Measurements from ENCODE around the gene NAIF1.
A peak's percentile ranks its signal among the peaks of the same experiment; 100 is the strongest.
"Not testable (repeated sequence)": the region's sequence is repeated elsewhere in the genome, so short reads cannot be mapped to it uniquely, and the experiment has no call there.

NAIF1 gene

DNA sequence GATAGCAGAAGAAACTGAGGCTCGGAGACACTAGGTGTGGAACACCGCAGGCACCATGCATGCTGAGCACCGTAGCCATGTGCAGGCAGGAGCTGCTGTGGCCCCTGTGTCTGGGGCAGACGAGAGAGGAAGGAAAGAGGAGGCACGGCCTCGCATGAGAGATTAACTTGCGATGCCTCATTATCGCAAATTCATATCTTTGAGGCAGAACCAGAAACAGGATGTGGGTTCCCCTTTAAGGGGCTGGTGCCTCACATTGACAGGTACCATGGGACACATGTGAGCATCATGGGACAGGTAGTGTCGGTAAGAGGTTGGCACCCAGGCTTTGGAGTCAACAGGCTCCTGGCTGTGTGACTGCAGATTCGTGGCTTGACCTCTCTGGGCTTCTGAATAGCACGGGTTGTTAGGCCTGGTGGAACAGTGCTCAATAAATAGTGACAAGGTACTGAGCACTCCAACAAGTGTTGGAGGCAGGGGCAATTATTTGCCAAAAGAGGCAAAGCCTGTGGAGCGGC lies 40.8 kb downstream of the NAIF1 start:
- DNase-seq (ENCODE audit: low spot score): peak; percentile 88

GRCh38 chr9:128025736-128026135 lies 41.4 kb downstream of the NAIF1 start:
- DNase-seq (ENCODE audit: low spot score): no peak

GRCh38 chr9:128024761-128025308 lies 42.3 kb downstream of the NAIF1 start:
- no peak for DNase-seq (ENCODE audit: low spot score)

DNA sequence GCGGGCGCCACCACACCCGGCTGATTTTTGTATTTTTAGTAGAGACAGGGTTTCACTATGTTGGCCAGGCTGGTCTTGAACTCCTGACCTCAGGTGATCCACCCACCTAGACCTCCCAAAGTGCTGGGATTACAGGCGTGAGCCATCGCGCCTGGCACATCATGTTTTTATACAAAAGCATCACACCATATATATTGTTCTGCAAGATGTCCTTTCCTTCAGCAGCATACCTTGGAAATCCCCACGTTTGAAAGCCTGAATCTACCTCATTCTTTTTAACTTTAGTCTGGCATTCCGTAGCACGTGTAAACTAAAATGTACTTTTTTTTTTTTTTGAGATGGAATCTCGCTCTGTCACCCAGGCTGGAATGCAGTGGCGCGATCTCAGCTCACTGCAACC lies 43.4 kb downstream of the NAIF1 start:
- not testable (repeated sequence) for DNase-seq (ENCODE audit: low spot score)

DNA sequence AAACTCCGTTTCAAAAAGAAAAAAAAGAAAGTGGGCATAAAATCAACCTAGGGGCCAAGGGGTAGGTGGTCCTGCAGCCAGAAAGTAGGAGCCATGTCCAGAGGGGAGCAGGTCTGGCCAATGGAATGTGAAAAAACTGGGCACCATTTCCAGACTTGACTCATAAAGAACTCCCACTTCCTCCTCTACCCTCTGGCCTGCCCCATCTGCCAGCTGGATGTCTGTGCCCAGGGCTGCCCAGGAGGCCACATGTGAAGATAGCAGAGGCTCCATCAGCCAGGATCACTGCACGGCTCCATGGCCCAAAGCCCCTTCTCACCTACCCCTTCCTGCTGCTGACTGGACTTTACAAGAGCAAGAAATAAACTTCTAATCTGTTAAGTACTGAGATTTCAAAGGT lies 44.2 kb downstream of the NAIF1 start:
- no peak for DNase-seq (ENCODE audit: low spot score)

- DNase-seq (ENCODE audit: low spot score): no peak
Observed at GRCh38 chr9:128021098-128021497, 46.0 kb downstream of the NAIF1 start.

DNA sequence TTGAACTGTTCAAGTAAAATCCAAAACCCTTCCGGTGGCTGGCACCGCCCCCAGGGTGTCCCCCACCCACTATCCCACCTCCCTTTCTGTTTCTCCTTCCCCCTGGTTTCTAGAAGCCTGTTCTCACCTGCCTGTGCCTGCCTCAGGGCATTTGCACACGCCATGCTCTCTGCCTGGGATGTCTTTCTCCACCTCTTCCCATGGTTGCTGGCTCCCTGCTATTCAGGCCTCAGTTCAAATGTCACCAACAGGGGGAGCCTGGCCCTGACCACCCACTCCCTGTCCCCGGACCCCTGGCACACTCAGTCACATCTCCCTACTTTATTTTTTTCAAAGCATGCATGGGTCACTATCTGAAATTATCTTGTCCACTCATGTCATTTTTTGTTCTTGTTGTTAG lies 46.4 kb downstream of the NAIF1 start:
- DNase-seq (ENCODE audit: low spot score): no peak

- DNase-seq (ENCODE audit: low spot score): no peak
Observed at GRCh38 chr9:128015696-128016095, 51.4 kb downstream of the NAIF1 start.

Data from germinal center (tissue), 1 donor.